CD4-positive, alpha-beta T cell treated with Interleukin-6 for 4 hours (primary cell): ENCODE data around the gene VAMP2.

Source experiments
- DNase-seq: peaks from one replicate; pipeline ENCODE4 v3.0.0-alpha.2; 2020; ENCODE audit warnings: mixed read lengths

The VAMP2 gene

GRCh38 chr17:8121681-8122421, 40.9 kb downstream of the VAMP2 start:
- DNase-seq = peak; percentile 56

GRCh38 chr17:8121407-8121680, 41.4 kb downstream of the VAMP2 start:
- DNase-seq = no peak

- DNase-seq = peak; percentile 64
Measured at GRCh38 chr17:8120520-8121406, 42.0 kb downstream of the VAMP2 start.

GRCh38 chr17:8119581-8120519, 42.9 kb downstream of the VAMP2 start:
- peak; percentile 79 for DNase-seq

- peak; percentile 87 for DNase-seq
Measured at GRCh38 chr17:8118769-8119580, 43.8 kb downstream of the VAMP2 start.

- DNase-seq = peak; percentile 47
Measured at GRCh38 chr17:8117980-8118768, 44.6 kb downstream of the VAMP2 start, which contains the start of gene ALOXE3. ALOXE3 (minus strand) TSS chr17:8118514; CDS start chr17:8117990, 524 bp downstream.

GRCh38 chr17:8117367-8117979, 45.3 kb downstream of the VAMP2 start:
- no peak for DNase-seq

GRCh38 chr17:8116776-8117175, 46.0 kb downstream of the VAMP2 start:
- peak; percentile 23 for DNase-seq

GRCh38 chr17:8110907-8111306, 51.8 kb downstream of the VAMP2 start:
- no peak for DNase-seq

GRCh38 chr17:8110456-8110804, 52.3 kb downstream of the VAMP2 start:
- DNase-seq = no peak

GRCh38 chr17:8109661-8110455, 52.9 kb downstream of the VAMP2 start:
- DNase-seq = peak; percentile 91
